Bronchial epithelial cell (primary cell): ENCODE results near the gene TAS2R19. TPM values are rescaled to one million over a fixed set of nuclear protein-coding genes. Genes with fewer than 3 reads are reported as not detected.

Experiments used
- DNase-seq: peaks from one replicate; pipeline ENCODE4 v3.0.0-alpha.2; 2010; ENCODE audit warnings: low read depth
- FAIRE-seq: peaks from 2 replicates; lab custom pipeline; 2011; peaks lifted over from hg19 to GRCh38; lab: Jason Lieb, UNC
- H3K27me3 ChIP-seq: 2 replicates; pipeline ENCODE4 v1.5.1; 2011; ENCODE audit warnings: low read length; ENCODE audit not compliant: control insufficient read depth, insufficient read depth
- H3K36me3 ChIP-seq: 2 replicates; pipeline ENCODE4 v1.5.1; 2011; ENCODE audit warnings: low read length; ENCODE audit not compliant: control insufficient read depth, insufficient read depth
- H3K4me3 ChIP-seq: 2 replicates; pipeline ENCODE4 v1.5.1; 2011; ENCODE audit warnings: mild to moderate bottlenecking, low read depth, low read length, control low read depth
- total RNA-seq: library from RNA; depleted of rRNA; stranded (reverse); fragments of >200 nt; gene quantifications from 2 replicates; pipeline ENCODE4 v1.2.1, GENCODE V29; 2014
- TF ChIP-seq, protein P1 (sequence below): IDR thresholded peaks from 2 replicates; pipeline ENCODE4 v1.5.1; 2011; ENCODE audit warnings: mild to moderate bottlenecking, moderate library complexity, low read length, control low read depth, inconsistent platforms; ENCODE audit not compliant: insufficient read depth, severe bottlenecking

Gene TAS2R19
- total RNA-seq, 1 donor from 2014 or later = 3.9 TPM

DNA sequence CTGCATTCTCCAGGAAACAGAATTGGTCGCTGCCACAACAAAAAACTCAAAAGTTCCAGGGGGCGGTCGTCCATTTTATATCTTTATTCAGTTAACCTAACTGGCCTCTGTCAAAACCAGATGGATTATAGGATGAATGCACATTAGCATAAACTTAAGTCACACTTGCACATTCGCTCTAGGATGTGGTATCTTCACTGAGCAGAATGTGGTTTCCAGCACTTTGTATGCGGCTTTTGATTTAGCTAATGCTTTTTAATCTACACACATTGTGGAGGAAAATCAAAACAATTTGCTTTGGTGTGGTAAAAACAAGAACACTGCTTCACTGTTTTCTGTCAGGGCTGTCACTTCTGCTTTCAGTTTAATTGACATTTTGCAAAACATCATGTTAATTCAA is 40.2 kb downstream of the TAS2R19 start:
- Histone ChIP-seq H3K4me3 (no peak overlapping the region), H3K27me3 (no peaks in the 10 kb centered on the region), H3K36me3 (no peaks in the 10 kb centered on the region)
- FAIRE-seq (no peak), DNase-seq (no peak)
- TF ChIP-seq, protein P1, sequence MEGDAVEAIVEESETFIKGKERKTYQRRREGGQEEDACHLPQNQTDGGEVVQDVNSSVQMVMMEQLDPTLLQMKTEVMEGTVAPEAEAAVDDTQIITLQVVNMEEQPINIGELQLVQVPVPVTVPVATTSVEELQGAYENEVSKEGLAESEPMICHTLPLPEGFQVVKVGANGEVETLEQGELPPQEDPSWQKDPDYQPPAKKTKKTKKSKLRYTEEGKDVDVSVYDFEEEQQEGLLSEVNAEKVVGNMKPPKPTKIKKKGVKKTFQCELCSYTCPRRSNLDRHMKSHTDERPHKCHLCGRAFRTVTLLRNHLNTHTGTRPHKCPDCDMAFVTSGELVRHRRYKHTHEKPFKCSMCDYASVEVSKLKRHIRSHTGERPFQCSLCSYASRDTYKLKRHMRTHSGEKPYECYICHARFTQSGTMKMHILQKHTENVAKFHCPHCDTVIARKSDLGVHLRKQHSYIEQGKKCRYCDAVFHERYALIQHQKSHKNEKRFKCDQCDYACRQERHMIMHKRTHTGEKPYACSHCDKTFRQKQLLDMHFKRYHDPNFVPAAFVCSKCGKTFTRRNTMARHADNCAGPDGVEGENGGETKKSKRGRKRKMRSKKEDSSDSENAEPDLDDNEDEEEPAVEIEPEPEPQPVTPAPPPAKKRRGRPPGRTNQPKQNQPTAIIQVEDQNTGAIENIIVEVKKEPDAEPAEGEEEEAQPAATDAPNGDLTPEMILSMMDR = no peak

DNA sequence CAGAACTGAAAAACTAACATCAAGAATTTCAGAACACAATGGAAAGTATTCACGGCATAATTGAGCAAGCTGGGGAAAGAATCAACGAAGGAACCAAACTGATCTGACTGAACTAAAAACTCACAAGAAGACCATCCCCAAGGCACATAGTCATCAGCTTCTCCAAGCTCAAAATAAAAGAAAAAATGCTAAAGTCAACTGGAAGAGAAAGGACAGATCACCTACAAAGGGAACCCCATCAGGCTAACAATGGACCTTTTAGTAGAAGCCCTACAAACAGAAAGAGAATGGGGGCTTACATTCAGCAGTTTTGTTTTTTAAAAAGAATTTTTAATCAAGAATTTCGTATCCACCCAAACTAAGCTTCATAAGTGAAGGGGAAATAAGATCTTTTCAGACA is 47.5 kb downstream of the TAS2R19 start:
- Histone ChIP-seq H3K27me3 (no peaks in the 10 kb centered on the region), H3K4me3 (no peak overlapping the region), H3K36me3 (no peaks in the 10 kb centered on the region)
- DNase-seq = no peak
- TF ChIP-seq, protein P1 = no peak
- no peak for FAIRE-seq

Other genes with a start within 250 kb of the TAS2R19 start
- gene TAS2R7, start 220.0 kb downstream of the TAS2R19 start, total RNA-seq = not detected in 2 replicates
- not detected in 2 replicates for gene TAS2R8, start 215.3 kb downstream of the TAS2R19 start, total RNA-seq
- not detected in 2 replicates for gene TAS2R9, start 212.5 kb downstream of the TAS2R19 start, total RNA-seq
- gene TAS2R10, start 196.3 kb downstream of the TAS2R19 start, total RNA-seq = 0.26 TPM in 2 replicates
- 0.53 TPM in 1 of 2 replicates, not detected in the other for gene PRR4, start 173.1 kb downstream of the TAS2R19 start, total RNA-seq
- 13.3 and 13.7 TPM in 2 replicates for gene PRH1, start 138.4 kb downstream of the TAS2R19 start, total RNA-seq
- gene TAS2R13, start 113.1 kb downstream of the TAS2R19 start, total RNA-seq = 0.38 and 1.1 TPM in 2 replicates
- gene PRH2, start 93.4 kb downstream of the TAS2R19 start, total RNA-seq = 0.38 TPM in 1 of 2 replicates, not detected in the other
- gene TAS2R14, start 83.4 kb downstream of the TAS2R19 start, total RNA-seq = 1.1 and 1.2 TPM in 2 replicates
- 1.0 and 2.1 TPM in 2 replicates for gene TAS2R50, start 35.7 kb downstream of the TAS2R19 start, total RNA-seq
- gene TAS2R20, start 24.3 kb downstream of the TAS2R19 start, total RNA-seq = 1.8 and 2.0 TPM in 2 replicates
- 1.3 and 2.0 TPM in 2 replicates for gene TAS2R31, start 8.8 kb upstream of the TAS2R19 start, total RNA-seq
- gene TAS2R46, start 39.7 kb upstream of the TAS2R19 start, total RNA-seq = 0.90 and 2.1 TPM in 2 replicates
- 0.79 and 1.3 TPM in 2 replicates for gene TAS2R43, start 69.7 kb upstream of the TAS2R19 start, total RNA-seq
- gene TAS2R30, start 112.0 kb upstream of the TAS2R19 start, total RNA-seq = 3.1 and 4.5 TPM in 2 replicates
- gene SMIM10L1, start 148.6 kb upstream of the TAS2R19 start, total RNA-seq = 3.2 and 3.5 TPM in 2 replicates
- gene TAS2R42, start 164.3 kb upstream of the TAS2R19 start, total RNA-seq = not detected in 2 replicates
- gene PRB3, start 247.1 kb upstream of the TAS2R19 start, total RNA-seq = not detected in 2 replicates